Fibroblast of upper back skin (primary cell): ENCODE data around the gene FOXD3.
"Not testable (repeated sequence)": the region's sequence is repeated elsewhere in the genome, so short reads cannot be mapped to it uniquely, and the experiment has no call there.

Source experiments
- DNase-seq: peaks from one replicate; pipeline ENCODE4 v3.0.0-alpha.2; 2013

FOXD3 gene

DNA sequence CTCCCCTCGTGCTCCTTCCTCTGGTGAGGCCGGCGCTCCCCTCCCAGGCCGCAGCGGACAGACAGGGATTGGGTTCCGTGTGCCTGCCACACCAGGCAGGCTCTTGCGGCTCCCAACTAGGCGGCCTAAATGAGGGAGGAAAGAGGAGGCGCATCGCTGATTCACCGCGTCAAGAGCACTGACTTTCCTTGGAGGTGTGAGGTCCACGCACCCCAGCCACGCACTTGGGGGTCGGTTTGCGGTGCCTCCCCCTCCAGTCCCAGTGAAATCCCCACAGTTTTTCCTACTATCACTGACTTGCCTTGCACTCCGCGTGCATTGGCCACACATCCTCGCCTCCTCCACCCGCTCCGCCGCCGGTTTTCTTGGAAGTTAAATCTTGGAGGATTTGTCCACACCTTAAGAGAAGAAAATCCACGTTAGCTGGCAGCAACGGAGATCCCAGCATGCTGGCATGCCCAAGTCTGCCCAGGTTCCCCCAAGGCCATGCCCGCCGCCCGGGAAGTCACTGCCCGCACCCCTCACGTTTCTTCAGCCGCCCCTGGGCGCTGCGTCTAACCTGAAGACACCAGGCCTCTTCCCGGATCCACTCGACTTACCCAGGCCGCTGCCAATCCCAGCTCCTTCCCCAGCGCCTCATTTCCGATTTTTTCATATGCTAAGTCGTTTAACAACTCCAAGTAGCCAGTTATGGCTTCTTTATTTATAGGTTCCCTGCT lies 1.1 kb upstream of the FOXD3 start:
- no peak for DNase-seq

DNA sequence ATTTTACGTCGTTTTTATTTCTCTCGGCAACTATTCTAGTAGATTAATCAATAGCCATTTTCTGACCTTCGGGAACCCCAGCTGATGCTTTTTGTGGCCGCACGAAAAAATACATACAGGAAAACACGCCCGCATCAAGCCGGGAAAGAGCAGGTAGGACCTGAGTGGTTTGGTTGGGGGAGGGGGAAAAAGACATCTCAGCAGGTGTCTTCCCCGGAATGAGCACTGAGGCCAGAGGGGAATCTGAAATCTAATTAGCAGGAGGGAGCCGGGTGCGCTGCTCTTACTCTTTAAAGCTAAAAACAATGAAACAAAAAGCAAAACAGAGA lies 618 bp upstream of the FOXD3 start:
- DNase-seq: no peak

DNA sequence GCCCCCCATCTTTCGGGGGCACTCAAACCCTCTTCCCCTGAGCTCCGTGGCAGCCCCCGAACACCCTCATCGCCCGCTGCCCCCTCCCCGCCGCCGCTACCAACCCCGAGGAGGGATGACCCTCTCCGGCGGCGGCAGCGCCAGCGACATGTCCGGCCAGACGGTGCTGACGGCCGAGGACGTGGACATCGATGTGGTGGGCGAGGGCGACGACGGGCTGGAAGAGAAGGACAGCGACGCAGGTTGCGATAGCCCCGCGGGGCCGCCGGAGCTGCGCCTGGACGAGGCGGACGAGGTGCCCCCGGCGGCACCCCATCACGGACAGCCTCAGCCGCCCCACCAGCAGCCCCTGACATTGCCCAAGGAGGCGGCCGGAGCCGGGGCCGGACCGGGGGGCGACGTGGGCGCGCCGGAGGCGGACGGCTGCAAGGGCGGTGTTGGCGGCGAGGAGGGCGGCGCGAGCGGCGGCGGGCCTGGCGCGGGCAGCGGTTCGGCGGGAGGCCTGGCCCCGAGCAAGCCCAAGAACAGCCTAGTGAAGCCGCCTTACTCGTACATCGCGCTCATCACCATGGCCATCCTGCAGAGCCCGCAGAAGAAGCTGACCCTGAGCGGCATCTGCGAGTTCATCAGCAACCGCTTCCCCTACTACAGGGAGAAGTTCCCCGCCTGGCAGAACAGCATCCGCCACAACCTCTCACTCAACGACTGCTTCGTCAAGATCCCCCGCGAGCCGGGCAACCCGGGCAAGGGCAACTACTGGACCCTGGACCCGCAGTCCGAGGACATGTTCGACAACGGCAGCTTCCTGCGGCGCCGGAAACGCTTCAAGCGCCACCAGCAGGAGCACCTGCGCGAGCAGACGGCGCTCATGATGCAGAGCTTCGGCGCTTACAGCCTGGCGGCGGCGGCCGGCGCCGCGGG lies 837 bp downstream of the FOXD3 start:
- DNase-seq: no peak

DNA sequence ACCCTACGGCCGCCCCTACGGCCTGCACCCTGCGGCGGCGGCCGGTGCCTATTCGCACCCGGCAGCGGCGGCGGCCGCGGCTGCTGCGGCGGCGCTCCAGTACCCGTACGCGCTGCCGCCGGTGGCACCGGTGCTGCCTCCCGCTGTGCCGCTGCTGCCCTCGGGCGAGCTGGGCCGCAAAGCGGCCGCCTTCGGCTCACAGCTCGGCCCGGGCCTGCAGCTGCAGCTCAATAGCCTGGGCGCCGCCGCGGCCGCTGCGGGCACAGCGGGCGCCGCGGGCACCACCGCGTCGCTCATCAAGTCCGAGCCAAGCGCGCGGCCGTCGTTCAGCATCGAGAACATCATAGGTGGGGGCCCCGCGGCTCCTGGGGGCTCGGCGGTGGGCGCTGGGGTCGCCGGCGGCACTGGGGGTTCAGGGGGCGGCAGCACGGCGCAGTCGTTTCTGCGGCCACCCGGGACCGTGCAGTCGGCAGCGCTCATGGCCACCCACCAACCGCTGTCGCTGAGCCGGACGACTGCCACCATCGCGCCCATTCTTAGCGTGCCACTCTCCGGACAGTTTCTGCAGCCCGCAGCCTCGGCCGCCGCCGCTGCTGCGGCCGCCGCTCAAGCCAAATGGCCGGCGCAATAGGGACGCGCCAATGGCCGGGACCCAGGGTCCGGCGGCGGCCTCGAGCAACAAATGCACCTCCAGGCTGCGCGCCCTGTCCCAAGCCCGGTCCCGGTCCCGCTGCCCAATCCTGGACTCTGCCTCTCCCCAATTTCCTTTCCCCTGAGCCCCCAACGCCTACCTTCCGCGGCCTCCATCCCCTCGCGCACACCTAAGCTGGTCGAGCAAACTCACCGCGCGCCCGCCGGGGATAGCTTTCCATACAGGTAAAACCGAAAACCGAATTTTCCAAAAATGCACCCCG lies 1.8 kb downstream of the FOXD3 start:
- DNase-seq: no peak

DNA sequence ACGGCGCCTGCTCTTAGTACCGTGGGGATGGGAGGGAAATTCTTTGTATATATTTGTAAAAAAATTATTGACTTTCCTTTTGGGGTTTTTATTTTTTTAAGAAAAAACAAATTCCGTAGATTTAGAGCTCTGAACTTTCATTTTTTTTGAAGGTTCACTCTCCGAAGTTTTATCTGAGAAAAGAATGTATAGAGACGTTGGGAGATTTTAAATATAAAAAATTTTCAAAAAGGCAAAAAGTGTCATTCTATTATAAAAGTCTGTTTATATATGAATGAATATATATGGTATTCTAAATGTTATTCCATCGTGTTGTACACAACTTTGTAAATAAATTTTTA lies 2.4 kb downstream of the FOXD3 start:
- DNase-seq: no peak

DNA sequence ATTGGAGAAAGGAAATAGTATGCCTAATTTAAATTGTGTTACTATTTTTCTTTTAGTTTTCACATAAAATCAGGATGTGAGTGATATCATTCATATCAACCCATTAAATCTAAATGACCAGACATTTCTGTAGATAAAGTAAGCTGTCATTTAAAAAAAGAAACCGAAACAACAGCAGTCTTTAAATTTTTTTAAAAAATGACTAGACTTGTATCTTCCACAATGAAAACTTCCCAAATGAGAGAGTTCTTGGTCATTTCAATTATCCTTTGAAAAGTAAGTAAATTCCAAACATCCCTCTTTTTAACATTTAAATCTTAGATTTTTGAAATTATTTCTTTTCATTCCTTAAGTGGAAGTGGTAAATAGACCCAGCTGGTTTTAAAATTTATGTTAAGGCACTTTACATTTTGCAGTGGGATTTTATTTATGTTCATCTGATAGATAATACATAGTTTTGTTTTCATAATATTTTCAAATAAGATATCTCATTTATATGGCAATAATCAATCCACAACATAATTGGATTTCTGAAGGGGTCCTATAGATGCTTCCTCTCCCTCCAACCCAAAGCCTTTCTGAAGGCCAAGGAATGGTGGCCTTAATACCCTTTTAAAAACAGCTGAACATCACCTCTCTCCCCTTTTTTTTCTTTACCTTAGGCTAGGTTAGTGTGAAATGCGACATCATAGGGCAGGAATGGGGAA lies 3.1 kb downstream of the FOXD3 start:
- DNase-seq: no peak

DNA sequence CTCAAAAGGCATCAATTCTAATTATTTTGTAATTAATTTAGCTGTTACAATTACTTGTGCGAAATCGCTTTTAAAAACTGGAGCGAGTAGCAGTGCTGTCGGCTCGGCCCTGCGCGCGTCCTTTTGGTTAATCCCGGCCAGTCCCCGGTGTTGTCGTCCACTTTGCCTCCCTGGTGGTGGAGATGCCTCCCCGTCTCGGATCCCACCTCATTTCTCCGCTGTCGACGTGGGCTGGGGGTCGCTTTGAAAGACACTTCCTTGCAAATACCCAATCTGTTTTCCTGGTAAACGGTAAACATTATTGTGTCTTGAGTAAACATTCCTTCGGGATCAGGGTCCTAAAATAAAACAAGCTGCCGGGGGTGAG lies 3.7 kb downstream of the FOXD3 start:
- no peak for DNase-seq

DNA sequence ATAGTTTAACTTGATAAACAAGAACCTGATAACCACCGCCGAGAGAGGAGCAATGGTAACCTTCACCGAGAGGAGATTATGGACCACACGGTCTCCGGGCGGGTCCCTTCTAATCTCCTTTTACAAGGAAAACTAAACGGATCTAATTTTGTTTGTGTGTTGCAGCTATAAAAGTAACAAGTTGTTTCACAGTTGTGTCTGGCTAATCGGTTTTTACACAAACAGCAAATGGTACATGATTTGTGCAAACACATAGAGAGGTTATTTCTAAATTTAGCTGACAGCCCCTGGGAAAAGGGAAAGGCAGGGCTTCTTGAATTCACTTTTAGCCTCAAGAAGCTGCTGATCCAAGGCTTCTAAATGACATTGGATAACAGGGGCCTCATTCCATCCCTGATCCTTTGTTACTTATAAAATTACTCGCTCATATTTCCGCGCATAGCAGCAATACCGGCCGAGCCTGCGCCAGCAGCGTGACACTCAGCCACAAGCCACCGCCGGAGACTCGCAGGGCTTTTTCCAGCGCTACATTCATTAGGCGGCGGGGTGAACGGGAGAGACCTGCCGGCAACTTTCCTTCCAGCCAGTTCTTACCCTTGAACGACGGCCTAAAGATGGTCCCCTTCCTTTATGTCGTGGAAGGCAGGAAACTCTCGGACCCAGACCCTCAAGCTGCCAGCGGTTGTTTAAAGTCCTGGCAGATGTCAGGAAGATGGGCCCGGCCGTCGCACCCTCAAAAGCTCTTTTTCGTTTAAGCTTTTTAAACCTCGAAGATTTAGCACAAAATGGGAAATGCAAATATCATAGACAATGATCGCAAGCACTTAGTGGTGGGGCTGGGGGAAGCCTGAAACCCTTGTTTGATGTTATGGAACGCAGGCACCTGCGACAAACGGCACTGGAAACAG lies 4.4 kb downstream of the FOXD3 start:
- DNase-seq: no peak

DNA sequence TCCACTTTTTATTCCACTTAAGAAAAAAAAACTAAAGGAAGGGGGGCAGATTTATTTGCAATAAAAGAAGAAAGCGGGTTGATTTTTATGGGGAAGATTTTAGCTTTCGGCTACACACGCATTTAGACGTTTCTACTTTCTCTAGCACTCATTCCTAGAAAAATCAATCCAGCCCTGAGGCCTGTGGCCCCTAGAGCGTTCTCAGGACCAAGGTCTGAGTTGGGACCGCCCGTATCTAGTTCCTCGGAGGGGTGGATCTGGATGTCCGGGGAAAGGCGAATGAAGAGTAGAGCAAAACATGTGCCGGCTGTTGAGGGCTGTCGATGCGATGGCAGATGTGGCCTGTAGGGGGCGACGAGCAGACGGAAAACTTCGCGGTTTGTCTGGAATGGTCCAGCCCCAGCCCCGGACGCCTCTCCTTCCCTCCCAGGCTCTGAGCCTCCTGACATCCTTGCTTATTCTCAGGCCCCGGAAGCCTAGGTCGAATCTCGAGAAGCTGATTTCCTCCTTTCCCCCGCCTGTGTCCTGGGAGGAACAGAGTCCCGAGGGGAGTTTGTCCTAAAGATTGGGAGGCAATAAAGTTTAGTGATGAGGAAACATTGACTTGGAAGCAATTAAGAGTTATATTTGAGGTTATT lies 5.2 kb downstream of the FOXD3 start:
- peak; percentile 47 for DNase-seq

DNA sequence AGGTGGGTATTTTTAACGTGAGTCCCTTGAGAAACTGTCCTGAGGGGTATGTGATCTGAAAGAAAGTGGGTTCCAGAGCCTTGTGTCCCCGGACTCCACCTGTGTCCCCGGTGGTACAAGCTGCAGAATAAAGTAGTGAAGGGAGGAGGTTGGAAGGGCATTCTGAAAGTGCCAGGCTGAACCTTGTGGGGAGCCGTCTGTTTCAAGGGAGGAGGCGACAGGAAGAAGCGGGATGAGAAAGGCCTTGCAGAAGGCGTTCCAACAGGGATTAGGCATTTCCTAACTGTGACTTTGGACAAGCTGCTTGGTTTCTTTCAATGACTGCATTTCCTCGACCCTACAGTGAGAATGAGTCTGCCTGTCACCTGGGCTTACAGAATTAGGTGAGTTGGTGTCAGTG lies 5.8 kb downstream of the FOXD3 start:
- no peak for DNase-seq

DNA sequence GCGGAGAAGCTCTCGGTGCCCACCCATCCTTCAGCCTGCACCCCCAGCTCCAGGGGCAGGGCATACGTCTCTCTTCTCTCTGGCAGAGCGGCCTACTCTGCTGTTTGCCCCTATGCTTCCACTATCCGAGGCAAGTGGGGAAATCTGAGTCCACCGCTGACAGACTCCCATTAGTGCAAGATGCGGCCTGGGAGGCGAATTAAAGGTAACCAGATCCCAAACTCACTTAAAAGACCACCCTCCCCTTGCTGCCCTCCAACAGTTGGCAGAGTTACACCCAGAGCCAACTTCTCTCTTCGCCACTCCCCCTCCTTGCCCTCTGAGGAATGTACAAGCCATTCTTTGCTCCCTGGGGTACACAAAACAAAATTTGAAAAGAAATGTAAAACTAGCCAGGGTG lies 6.4 kb downstream of the FOXD3 start:
- DNase-seq: no peak

DNA sequence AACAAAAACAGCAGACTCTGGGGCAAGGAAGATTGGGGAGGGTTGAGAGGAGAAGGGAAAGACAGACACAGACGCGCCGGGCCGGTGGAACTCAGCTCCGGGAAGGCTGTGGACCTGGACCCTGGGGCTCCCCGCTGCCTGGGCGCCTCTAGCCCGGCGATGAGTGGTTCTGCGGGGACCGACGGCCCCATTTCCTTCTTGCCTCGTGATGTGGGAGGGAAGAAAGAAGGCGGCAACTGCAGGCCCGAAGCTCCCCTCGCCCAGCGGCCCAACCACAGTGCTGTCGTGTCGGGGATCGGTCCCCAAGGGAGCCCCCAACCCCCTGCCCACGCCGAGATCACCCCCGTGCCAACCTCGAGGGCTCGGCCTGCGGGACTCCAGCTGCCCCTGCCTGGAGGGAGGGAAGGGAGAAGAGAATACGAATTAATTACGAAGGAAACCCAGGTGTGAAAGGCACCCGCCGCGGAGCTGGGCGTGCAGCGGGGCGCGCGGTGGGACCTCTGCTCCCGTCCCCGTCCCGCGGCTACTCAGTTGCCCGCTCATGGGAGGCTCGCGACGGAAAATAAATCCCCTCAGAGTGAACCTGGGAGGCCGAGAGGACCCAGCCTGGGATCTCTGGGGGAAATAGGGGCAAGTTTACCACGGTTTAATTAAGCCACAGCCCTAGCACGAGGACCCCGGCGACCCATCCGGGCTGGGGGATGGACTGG lies 7.4 kb downstream of the FOXD3 start:
- DNase-seq: no peak

DNA sequence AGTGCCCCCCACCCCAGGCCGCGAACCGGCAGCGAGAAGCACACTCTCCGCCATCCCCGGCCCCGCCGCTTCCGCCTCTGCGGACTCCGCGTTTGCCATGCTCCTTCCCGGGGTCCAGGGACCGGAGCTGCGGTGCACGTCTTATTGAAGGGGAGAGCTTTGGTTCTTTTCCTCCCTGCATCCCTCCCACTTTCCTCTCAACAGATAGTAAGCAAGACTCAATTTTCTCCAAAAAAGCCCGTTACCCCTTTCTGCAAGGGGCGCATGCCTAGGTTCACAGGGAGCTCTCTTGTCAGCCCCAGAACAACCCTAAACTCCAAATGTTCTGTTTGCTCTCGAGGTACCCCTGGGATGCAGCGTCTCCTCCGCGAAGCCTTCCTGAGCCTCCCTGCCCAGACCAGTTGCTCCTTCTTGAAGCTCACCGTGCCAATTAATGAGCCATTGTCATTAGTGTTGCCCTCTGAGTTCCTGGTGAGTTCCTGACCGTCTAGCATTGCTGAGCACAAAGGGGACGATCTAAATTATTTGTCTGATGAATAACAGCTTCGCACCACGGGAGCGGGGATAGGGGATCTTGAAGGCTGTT lies 8.1 kb downstream of the FOXD3 start:
- DNase-seq: no peak

DNA sequence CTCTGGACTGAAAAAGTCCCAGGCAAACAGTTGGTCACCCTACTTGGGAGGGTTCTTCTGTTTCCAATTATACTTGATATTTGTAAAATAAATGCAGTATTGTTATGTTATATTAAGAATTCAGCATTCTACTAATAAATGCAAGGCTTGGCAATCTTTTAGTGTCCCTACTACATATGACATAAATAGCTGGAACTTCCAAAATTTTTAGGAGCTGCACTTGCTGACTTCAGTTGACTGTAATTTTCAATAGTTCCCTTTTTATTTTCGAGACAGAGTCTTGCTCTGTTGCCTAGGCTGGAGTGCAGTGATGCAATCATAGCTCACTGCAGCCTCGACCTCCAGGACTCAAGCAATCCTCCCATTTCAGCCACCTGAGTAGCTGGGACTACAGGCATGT lies 20.0 kb downstream of the FOXD3 start:
- no peak for DNase-seq

DNA sequence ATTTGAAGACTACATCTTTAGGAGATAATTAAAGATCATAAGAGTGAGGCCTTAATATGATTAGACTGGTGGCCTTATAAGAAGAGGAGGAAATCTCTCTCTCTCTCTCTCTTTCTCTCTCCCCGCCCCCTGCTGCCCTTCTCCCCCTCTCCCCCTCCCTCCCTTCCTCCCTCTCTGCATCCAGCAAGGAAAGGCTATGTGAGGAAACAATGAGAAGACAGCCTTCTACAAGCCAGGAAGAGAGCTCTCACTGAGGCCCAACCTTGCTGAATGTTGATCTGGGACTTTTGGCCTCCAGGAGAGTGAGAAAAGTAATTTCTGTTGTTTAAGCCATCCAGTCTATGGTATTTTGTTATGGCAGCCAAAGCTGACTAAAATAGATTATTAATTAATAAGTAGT lies 21.6 kb downstream of the FOXD3 start:
- DNase-seq: no peak

DNA sequence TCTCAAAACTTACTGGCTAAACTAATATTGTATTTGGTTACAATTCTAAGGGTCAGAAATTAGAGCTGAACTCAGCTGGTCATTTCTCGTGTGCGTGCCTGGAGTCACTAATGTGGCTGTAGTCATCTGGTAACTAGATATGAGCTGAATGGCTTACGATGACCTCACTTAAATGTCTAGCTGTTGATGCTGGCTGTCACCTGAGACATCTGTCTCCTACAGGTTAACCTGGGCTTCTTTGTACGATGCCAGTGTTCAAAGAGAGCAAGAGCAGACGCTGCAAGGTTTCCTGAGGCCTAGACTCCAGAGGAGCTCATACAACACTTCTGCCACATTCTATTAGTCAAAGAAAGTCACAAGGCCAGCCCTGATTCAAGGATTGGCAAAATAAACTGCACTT lies 28.0 kb downstream of the FOXD3 start:
- no peak for DNase-seq

DNA sequence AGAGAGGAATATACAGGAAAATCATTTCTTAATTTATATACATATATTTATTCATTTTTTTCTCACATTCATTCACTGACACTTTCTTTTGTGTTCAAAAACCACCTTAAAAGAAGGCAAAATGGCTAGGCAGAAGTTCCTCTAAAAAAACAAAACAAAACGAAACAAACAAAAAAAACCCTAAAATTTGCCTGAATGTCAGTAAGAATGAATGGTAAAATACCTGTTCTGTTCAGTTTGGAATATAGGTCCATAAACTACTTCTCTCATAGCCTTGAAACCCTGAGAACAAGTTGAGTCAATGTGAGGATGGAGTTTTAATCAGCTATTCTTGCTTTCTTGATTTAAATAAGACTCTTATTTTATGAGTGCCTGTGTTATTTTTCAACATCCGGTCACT lies 30.4 kb downstream of the FOXD3 start:
- no peak for DNase-seq

DNA sequence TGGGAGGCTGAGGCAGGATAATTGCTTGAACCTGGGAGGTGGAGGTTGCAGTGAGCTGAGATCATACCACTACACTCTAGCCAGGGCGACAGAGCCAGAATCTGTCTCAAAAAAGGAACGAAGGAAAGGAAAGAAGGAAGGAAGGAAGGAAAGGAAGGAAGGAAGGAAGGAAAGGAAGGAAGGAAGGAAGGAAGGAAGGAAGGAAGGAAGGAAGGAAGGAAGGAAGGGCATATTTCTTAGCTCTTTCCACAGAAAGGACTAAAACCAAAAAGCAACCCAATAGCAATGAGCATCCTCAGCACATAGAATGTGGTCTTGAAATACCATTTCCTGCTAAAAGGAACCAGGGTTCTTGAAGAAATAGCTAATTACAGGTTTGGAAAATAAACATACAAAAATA lies 33.9 kb downstream of the FOXD3 start:
- DNase-seq: not testable (repeated sequence)

DNA sequence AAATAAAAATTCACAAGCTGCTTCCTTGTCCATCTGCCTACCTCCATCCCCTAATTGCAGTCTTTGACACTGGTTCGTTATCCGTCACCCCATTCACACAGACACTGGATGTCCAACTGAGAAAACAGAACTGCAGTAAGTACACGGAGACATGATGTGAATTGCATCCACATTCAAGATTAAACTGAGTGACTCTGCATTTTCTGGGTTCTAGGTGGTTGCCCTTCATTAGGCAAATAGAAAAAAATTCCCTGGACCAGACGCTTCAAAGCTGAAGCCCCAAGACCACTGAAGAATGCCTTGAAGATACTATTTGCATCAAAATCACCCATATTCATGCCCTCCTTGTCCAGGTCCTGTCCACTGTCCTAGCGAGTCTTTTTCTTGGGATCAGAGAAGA lies 37.2 kb downstream of the FOXD3 start:
- DNase-seq: no peak

DNA sequence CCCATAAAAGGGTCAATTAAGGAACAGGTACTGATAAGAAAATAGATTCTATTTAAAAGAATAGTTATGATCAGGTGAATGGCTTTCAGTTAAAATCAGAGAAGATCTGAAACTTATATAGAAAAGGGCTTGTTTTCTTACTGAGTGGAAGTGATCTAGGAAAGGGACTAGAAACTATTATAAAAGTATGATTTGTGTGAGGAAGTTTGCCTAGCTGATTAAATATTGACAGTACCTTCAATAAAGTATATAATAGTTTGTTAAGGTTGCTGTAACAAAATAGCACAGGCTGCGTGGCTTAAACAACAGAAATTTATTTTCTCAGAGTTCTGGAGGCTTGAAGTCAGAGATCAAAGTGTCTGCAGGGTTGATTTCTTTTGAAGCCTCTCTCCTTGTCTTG lies 39.7 kb downstream of the FOXD3 start:
- no peak for DNase-seq
